Endodermal cell (in vitro differentiated cells): ENCODE measurements around the gene CACNA1I. TPM values are rescaled to one million over a fixed set of nuclear protein-coding genes. Genes with fewer than 3 reads are reported as not detected.

Experiments used
- DNase-seq: peaks from one replicate; pipeline ENCODE4 v3.0.0-alpha.2; 2017
- H3K27ac ChIP-seq: 2 replicates; pipeline ENCODE4 v1.5.1; 2013; ENCODE audit warnings: mild to moderate bottlenecking, low read depth, low read length, moderate library complexity
- H3K27me3 ChIP-seq: 2 replicates; pipeline ENCODE4 v1.6.1; 2013; ENCODE audit warnings: mild to moderate bottlenecking, low read length, moderate library complexity; ENCODE audit not compliant: insufficient read depth, control insufficient read depth, poor library complexity, severe bottlenecking
- H3K36me3 ChIP-seq: 2 replicates; pipeline ENCODE4 v1.7.0; 2013; ENCODE audit warnings: mild to moderate bottlenecking, low read length, moderate library complexity; ENCODE audit not compliant: control insufficient read depth, insufficient read depth
- H3K4me1 ChIP-seq: one replicate; pipeline ENCODE4 v1.7.0; 2013; ENCODE audit warnings: low read length; ENCODE audit not compliant: control insufficient read depth, insufficient read depth
- H3K4me3 ChIP-seq: 2 replicates; pipeline ENCODE4 v1.5.1; 2013; ENCODE audit warnings: mild to moderate bottlenecking, low read length, moderate library complexity
- H3K9ac ChIP-seq: 2 replicates; pipeline ENCODE4 v1.6.1; 2013; ENCODE audit warnings: mild to moderate bottlenecking, low read length, moderate library complexity; ENCODE audit not compliant: poor library complexity, severe bottlenecking; ENCODE audit errors: extremely low read depth
- H3K9me3 ChIP-seq: 2 replicates; pipeline ENCODE4 v1.6.1; 2013; ENCODE audit warnings: mild to moderate bottlenecking, low read length, moderate library complexity; ENCODE audit not compliant: control insufficient read depth
- H3K27ac Mint-ChIP-seq: 2 replicates; pipeline ENCODE4 v1.8.0; 2020; ENCODE audit warnings: mixed read lengths
- H3K27me3 Mint-ChIP-seq: 2 replicates; pipeline ENCODE4 v1.8.0; 2021; ENCODE audit warnings: mild to moderate bottlenecking, mixed read lengths; ENCODE audit not compliant: insufficient read depth
- H3K36me3 Mint-ChIP-seq: 2 replicates; pipeline ENCODE4 v1.8.0; 2020; ENCODE audit warnings: low read depth, mixed read lengths
- H3K4me1 Mint-ChIP-seq: 2 replicates; pipeline ENCODE4 v1.8.0; 2020; ENCODE audit warnings: mixed read lengths
- H3K4me3 Mint-ChIP-seq: 2 replicates; pipeline ENCODE4 v1.8.0; 2020; ENCODE audit warnings: mild to moderate bottlenecking, moderate library complexity, mixed read lengths
- H3K9me3 Mint-ChIP-seq: 2 replicates; pipeline ENCODE4 v1.8.0; 2020; ENCODE audit warnings: mild to moderate bottlenecking, mixed read lengths
- CTCF ChIP-seq: fragments of 200-600 bp; sonication (generic); conservative IDR thresholded peaks from 2 replicates; pipeline ENCODE4 v1.5.0; 2021; ENCODE audit warnings: antibody characterized with exemption, mild to moderate bottlenecking
- WGBS, 2 experiments: methylation state at CpG; one replicate each; pipeline versions ENCODE4 v1.1.5 to v1.1.7; 2013; ENCODE audit warnings: missing lambda C conversion rate in 2 of 2, mixed read lengths in 1 of 2; ENCODE audit not compliant: insufficient coverage in 1 of 2, insufficient read length in 1 of 2; 5-methylcytosine and 5-hydroxymethylcytosine counted together
- total RNA-seq, 2 donors: library from RNA; stranded (reverse); fragmentation: NEBNext Ultra II Directional in 1 of 2; extraction: Animal tissue kit (Norgen Biotek cat#: 25700) in 1 of 2; gene quantifications; 2 replicates in 1 of 2; 3 replicates in 1 of 2; pipeline ENCODE4 v1.2.1, GENCODE V29; 2021

The CACNA1I gene
- total RNA-seq, 2 donors from 2014 or later: 1.2 to 2.2 TPM

GRCh38 chr22:39735776-39736175 is 165.2 kb downstream of the CACNA1I start:
- Mint-ChIP-seq H3K9me3 (no peaks in the 10 kb centered on the region), H3K27ac (no peak overlapping the region), H3K4me1 (peaks cover 10% of the 10 kb centered on the region), H3K27me3 (no peaks in the 10 kb centered on the region), H3K36me3 (no peaks in the 10 kb centered on the region), H3K4me3 (no peak overlapping the region)
- H3K4me1 ChIP-seq: no peaks in the 10 kb centered on the region
- H3K36me3 ChIP-seq: no peaks in the 10 kb centered on the region
- peaks cover 6% of the 10 kb centered on the region for H3K9me3 ChIP-seq
- TF ChIP-seq CTCF: no peak
- no peak overlapping the region for H3K9ac ChIP-seq
- DNase-seq: no peak
- H3K27ac ChIP-seq: no peak overlapping the region
- no peak overlapping the region for H3K4me3 ChIP-seq
- 93 to 94% methylated on average over 7 to 10 of the region's 10 CpGs for WGBS, 2 experiments
- peaks cover 9% of the 10 kb centered on the region for H3K27me3 ChIP-seq

GRCh38 chr22:39738746-39739145 is 168.2 kb downstream of the CACNA1I start:
- peaks cover 11% of the 10 kb centered on the region for H3K4me1 Mint-ChIP-seq
- Histone ChIP-seq H3K4me3 (no peak overlapping the region), H3K27me3 (peaks cover 9% of the 10 kb centered on the region), H3K36me3 (no peaks in the 10 kb centered on the region), H3K4me1 (no peaks in the 10 kb centered on the region), H3K27ac (no peak overlapping the region), H3K9ac (no peak overlapping the region), H3K9me3 (peaks cover 13% of the 10 kb centered on the region)
- no peaks in the 10 kb centered on the region for H3K36me3 Mint-ChIP-seq
- no peak overlapping the region for H3K27ac Mint-ChIP-seq
- DNase-seq: no peak
- no peak for TF ChIP-seq CTCF
- H3K9me3 Mint-ChIP-seq: peaks cover 8% of the 10 kb centered on the region
- WGBS, 2 experiments: 90% methylated on average over 1 of the region's 1 CpG; no CpG with 5 or more reads in 1 of the 2 experiments
- no peaks in the 10 kb centered on the region for H3K27me3 Mint-ChIP-seq
- H3K4me3 Mint-ChIP-seq: no peak overlapping the region

Other genes with a start within 250 kb of the CACNA1I start
- gene SYNGR1, start 220.8 kb upstream of the CACNA1I start, total RNA-seq: 10 to 100 TPM; 19.0 to 36.3 TPM
- gene TAB1, start 171.0 kb upstream of the CACNA1I start, total RNA-seq: 10 to 100 TPM; 27.1 to 35.2 TPM
- gene MGAT3, start 113.7 kb upstream of the CACNA1I start, total RNA-seq: 10 to 100 TPM in 1 of 2 donors, 1 to 10 TPM in 1; 9.0 to 16.7 TPM
- gene MIEF1, start 68.5 kb upstream of the CACNA1I start, total RNA-seq: 10 to 100 TPM; 36.0 to 43.3 TPM
- 100 to 1,000 TPM; 335 to 341 TPM for gene ATF4, start 50.2 kb upstream of the CACNA1I start, total RNA-seq
- gene RPS19BP1, start 38.0 kb upstream of the CACNA1I start, total RNA-seq: 10 to 100 TPM; 65.5 to 70.3 TPM